ENCODE measurements around the gene ADIG. TPM values are rescaled to one million over a fixed set of nuclear protein-coding genes. Genes with fewer than 3 reads are reported as not detected.

Gene ADIG
- total and polyA plus RNA-seq, 2 of the 8 experiments (the other 6 are each of a cell fraction or from before 2014, with no cell fraction given), result not detected

GRCh38 chr20:38579921-38580320 is 1.1 kb upstream of the ADIG start:
- no peak overlapping the region for H2BK5ac ChIP-seq (ENCODE audit: low read depth, low read length)
- H4K5ac ChIP-seq (ENCODE audit: insufficient read length, low read depth, low read length), result no peak overlapping the region
- H3K79me1 ChIP-seq (ENCODE audit: low read depth, low read length), result no peaks in the 10 kb centered on the region
- no peak overlapping the region for H3K4me3 ChIP-seq (ENCODE audit: extremely low read depth in 1 of 4, insufficient read depth in 2 of 4, low read depth in 3 of 4, low read length in 4 of 4)
- H3K79me2 ChIP-seq (ENCODE audit: control insufficient read depth in 1 of 2, insufficient read depth in 2 of 2, low read length in 2 of 2), result no peaks in the 10 kb centered on the region
- peaks cover 0 to 4% (median 1%) of the 10 kb centered on the region in 4 experiments; a peak in 2 of 7 replicates for H3K4me1 ChIP-seq (replicated peaks in 1 of 4; ENCODE audit: control insufficient read depth in 3 of 4, insufficient read depth in 4 of 4, low read length in 3 of 4)
- no peak overlapping the region for H2AK5ac ChIP-seq (ENCODE audit: low read depth, low read length)
- no peak overlapping the region for H3K27ac ChIP-seq (ENCODE audit: low read depth, low read length)
- H4K91ac ChIP-seq (replicated peaks; ENCODE audit: insufficient read length, low read length), result no peak overlapping the region
- no peaks in the 10 kb centered on the region for H4K20me1 ChIP-seq (replicated peaks in 1 of 2; ENCODE audit: control insufficient read depth in 1 of 2, insufficient read depth in 2 of 2, low read length in 2 of 2)
- no peak overlapping the region for H3K4ac ChIP-seq (replicated peaks; ENCODE audit: insufficient read length, low read depth, low read length)
- H3K36me3 ChIP-seq (ENCODE audit: control insufficient read depth in 2 of 4, insufficient read depth in 4 of 4, low read length in 3 of 4), result peaks cover 3 to 11% (median 7%) of the 10 kb centered on the region in 4 experiments; a peak in 4 of 8 replicates
- DNase-seq (ENCODE audit: low read depth in 1 of 2, low spot score in 2 of 2), result no peak
- ChIA-PET CTCF (ENCODE audit: partially characterized antibody) (interaction anchor here (1.0 to 1.2 kb wide), 2 partner anchors 9 to 135 kb away, joined by 3 to 5 read pairs; no protein-coding TSS in a partner anchor), POLR2A (ENCODE audit: partially characterized antibody) (interaction anchor here (1.3 kb wide), 1 partner anchor 33 kb away, joined by 3 read pairs; no protein-coding TSS in a partner anchor)
- H3K9me3 ChIP-seq (ENCODE audit: insufficient read depth in 2 of 2, low read depth in 1 of 2, low read length in 1 of 2), result no peaks in the 10 kb centered on the region
- no peak overlapping the region for H3K4me2 ChIP-seq (ENCODE audit: insufficient read depth in 1 of 2, low read depth in 2 of 2, low read length in 2 of 2)
- no peaks in the 10 kb centered on the region for H3K27me3 ChIP-seq (replicated peaks in 1 of 4; ENCODE audit: control insufficient read depth in 3 of 4, extremely low read depth in 1 of 4, insufficient read depth in 3 of 4, low read length in 3 of 4)
- no peak overlapping the region for H2AFZ ChIP-seq (ENCODE audit: low read length)
- no peak overlapping the region for H2BK120ac ChIP-seq (replicated peaks; ENCODE audit: low read depth, low read length)
- H3K9ac ChIP-seq (replicated peaks in 1 of 4; ENCODE audit: extremely low read depth in 1 of 4, low read depth in 3 of 4, low read length in 3 of 4), result no peak overlapping the region
- H2BK20ac ChIP-seq (ENCODE audit: low read length), result no peak overlapping the region
- no peaks in the 10 kb centered on the region for H3K23me2 ChIP-seq (ENCODE audit: low read depth, low read length)
- no peak for FAIRE-seq
- no peak overlapping the region for H3K23ac ChIP-seq (ENCODE audit: insufficient read length)
- H2BK12ac ChIP-seq (ENCODE audit: low read depth, low read length), result no peak overlapping the region
- H4K8ac ChIP-seq (ENCODE audit: extremely low read depth, insufficient read depth, low read length), result no peak overlapping the region
- H3K14ac ChIP-seq (ENCODE audit: insufficient read length), result no peak overlapping the region
- WGBS, 2 experiments (ENCODE audit: extremely low coverage in 1 of 2, insufficient coverage in 1 of 2, insufficient read length in 1 of 2, insufficient replicate concordance in 2 of 2, low coverage in 1 of 2, low lambda C conversion rate in 2 of 2, missing lambda C conversion rate in 1 of 2), result 82% methylated on average over 4 of the region's 4 CpGs; no CpG with 5 or more reads in 1 of the 2 experiments
- H2BK15ac ChIP-seq (ENCODE audit: low read length), result no peak overlapping the region
- no peak for TF ChIP-seq RNF2 (IDR thresholded peaks at IDR 0.05; ENCODE audit: borderline replicate concordance, low read depth, low read length, missing control alignments, poor library complexity, severe bottlenecking)
- no peak for TF ChIP-seq FOSL1 (IDR thresholded peaks at IDR 0.05; ENCODE audit: insufficient read depth, low read depth, low read length)
- no peak for TF ChIP-seq KDM1A (IDR thresholded peaks at IDR 0.05; ENCODE audit: borderline replicate concordance, low read length)
- no peak for TF ChIP-seq SIX5 (IDR thresholded peaks at IDR 0.05; ENCODE audit: low read depth, low read length)
- TF ChIP-seq GTF2F1 (IDR thresholded peaks at IDR 0.05; ENCODE audit: borderline replicate concordance, low read depth, low read length), result no peak
- TF ChIP-seq RXRA (IDR thresholded peaks at IDR 0.05; ENCODE audit: insufficient read depth, low read depth, low read length), result no peak
- no peak for TF ChIP-seq MAFK (IDR thresholded peaks at IDR 0.05; ENCODE audit: low read depth, low read length)
- no peak for TF ChIP-seq CBX5 (IDR thresholded peaks at IDR 0.05; ENCODE audit: low read depth, low read length)
- TF ChIP-seq NRF1 (IDR thresholded peaks at IDR 0.05; ENCODE audit: low read depth, low read length), result no peak
- TF ChIP-seq EGR1 (IDR thresholded peaks at IDR 0.05; ENCODE audit: borderline replicate concordance, low read depth, low read length), result no peak
- TF ChIP-seq CHD1 (IDR thresholded peaks at IDR 0.05; ENCODE audit: low read depth, low read length), result no peak
- no peak for TF ChIP-seq GABPA (IDR thresholded peaks at IDR 0.05; ENCODE audit: borderline replicate concordance, insufficient read depth, low read length)
- no peak for TF ChIP-seq SIRT6 (IDR thresholded peaks at IDR 0.05; ENCODE audit: low read length)
- no peak for TF ChIP-seq POU5F1 (IDR thresholded peaks at IDR 0.05; ENCODE audit: low read depth, low read length)
- no peak overlapping the region for H3K18ac ChIP-seq (ENCODE audit: extremely low read depth, low read length)
- H3K56ac ChIP-seq (replicated peaks; ENCODE audit: insufficient read length, low read depth, low read length), result no peak overlapping the region
